Measurements from ENCODE around the gene NDUFAF8.

Gene NDUFAF8

DNA sequence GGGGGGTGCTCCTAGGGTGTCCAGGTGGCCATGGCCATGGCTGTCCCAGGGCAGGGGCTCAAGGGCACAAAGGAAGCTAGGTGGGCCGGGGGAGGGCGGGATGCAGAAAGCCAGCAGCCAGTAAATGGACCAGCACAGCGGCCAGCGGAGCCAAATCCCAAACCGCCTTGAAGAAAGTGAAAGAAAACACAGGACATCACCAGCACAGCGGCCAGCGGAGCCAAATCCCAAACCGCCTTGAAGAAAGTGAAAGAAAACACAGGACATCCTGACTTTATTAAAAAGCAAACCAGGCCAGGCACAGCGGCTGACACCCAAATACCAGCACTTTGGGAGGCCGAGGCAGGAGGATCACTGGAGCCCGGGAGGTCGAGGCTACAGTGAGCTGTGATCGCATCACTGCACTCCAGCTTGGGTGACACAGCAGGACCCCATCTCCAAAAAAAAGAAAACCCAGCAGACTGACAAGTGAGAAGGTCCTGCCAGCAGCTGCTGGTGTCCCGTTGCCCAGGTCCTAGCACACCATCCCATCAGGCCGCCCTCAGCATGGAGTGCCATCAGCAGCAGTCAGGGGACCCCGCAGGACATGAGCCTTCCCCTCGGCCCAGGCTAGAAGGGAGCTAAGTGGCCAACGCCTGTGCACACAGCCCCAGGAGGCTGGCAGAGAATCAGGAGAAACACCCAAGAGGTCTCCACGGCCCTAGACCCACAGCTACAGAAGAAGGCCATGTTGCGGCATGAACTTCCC, 39.0 kb downstream of the NDUFAF8 start:
- DNase-seq: no peak

DNA sequence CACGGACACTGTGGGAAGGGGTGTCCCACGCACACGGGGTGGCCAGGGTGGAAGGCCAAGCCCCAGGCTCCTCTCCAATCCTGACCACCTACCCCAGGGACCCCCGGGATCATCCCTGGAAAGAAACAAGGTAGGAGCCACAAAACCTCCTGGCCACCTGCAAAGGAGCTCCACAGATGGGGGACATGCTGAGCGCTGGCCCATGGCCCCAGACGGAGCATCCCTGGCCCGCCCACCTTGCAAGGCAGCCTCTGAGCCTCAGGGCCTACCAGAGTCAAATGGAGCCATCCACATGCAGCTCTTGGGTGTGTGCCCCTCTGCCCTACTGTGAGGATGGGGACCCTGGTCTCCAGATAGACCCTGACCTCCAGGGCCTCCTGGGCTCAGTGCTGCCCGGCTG, 39.7 kb downstream of the NDUFAF8 start:
- no peak for DNase-seq

DNA sequence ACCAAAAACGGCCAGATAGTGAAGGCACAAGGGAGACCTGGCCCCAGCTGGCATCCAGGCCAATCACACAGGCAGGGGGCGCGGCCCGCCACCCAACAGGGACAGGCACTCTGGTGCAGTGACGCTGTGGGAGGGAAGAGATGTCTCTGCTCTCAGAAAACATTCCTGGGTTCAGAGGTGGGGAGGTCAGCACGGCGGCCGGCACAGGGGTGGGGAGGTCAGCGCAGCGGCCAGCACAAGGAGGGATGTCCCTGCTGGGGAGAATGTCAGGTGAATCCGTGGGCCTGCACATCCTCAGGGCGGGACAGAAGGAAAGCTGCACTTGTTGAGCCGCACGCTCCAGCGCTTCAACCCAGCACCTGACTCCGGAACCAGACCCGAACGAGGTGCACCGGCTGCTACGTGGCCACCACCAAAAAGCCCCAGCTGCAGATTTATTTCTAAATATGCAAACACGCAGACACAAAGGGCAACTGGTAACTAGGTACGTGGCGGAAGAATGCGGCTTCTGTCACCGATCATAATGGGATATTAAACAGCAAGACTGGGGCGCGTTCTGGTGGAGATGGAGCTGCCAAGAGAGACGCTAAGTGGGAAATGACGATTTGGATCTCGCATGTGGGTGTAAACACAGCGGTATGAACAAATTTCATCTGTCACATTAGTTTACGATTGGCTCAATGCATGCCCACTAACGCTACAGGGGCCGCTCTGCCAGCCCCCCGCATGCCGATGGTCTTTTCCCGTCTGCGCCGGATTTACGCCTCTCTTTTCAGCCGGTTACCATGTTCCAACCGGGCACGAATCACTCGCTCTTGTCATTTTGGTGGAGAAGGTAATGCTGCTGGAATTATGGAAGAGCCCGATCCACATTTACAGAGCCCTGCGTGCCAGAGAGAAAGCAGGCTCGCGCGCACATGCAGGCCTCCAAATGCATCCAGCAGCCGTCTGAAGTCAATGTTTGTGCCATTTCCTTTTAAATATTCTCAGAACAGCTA, 40.5 kb downstream of the NDUFAF8 start:
- DNase-seq: no peak

DNA sequence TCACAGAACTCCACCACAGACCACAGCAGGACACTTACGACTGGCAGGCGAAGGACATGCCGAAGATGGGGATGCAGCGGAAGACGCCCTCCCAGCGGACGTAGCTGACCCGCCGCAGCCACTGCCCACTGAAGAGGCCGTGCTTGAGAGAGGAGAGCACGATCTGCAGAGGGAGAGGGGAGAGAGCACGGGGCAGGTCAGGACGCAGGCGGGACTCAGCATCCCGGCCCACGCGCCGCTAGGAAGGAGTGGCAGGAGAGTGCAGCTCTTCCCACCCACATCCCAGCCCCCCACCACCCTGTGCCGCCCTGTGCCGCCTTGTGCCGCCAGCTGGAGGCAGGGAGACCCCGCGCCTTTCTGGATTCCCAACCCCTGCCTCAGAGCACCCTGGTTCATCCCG, 41.5 kb downstream of the NDUFAF8 start:
- DNase-seq: no peak

DNA sequence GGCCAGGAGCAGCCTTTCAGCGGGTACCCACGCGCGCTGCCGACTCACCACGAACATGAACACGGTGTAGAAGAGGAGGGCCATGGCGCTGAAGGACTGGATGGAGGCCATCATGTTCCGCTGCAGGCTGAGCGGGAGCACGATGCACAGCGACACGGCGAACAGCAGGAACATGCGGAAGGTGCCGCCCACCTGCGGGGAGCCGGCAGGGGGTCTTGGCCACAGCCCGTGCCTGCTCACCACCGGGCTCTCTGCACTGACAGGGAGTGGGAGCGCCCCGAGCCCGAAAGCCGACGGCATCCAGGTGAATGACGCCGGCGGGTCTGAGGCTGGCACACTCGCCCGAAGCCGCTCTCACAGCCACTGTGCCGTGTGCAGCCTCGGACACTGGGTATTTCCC, 43.0 kb downstream of the NDUFAF8 start:
- no peak for DNase-seq

DNA sequence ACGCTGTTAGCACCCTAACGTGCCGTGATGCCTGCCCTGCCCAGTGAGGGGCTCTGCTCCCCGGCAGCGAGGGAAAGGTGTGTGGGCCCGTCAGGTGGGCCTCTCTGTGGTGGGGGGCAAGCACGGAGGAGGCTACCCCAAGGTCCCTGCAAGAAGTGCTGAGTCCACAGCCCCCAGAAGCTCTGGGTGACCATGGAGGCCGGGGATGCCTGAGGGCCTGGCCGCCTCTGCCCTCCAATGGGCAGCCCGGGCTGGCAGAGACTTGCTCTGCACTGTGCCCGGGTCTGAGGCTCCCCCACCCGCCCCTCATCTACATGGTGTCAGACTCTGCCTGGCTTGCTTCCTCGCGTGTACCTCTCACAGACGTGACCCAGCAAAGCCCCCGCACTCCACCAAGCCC, 43.8 kb downstream of the NDUFAF8 start:
- DNase-seq: no peak

DNA sequence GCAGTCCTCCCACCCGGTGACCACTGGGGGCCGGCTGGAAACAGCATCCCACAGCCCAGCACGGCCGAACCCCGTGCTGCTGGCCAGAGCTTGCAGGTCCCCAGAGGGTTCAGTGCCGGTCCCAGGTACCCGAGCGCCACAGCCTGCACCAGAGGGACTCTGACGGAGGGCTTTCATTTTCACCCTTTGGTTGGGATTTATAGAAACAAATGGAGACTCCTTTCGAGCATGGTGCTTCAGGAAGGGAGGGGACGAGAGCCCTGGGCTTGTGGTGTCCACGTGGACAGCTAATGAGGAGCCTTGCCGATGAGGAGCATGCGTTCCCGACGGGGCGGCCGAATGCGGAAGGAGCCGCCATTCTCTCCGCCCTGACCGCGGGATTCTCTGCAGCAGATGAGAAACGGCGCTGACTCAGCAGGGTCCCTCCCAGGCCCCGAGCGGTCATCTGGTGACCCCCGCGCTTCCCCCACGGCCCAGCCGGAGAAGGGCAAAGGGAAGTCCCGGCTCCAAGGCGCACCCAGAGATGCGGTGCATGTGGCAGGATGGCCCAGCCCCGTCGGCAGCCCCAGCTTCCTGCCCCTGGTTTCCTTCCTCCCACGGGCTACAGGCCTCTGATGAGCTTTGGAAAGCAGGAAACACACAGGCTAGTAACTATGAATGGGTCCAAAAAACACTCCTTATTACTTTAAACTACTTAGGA, 46.2 kb downstream of the NDUFAF8 start:
- DNase-seq: no peak

DNA sequence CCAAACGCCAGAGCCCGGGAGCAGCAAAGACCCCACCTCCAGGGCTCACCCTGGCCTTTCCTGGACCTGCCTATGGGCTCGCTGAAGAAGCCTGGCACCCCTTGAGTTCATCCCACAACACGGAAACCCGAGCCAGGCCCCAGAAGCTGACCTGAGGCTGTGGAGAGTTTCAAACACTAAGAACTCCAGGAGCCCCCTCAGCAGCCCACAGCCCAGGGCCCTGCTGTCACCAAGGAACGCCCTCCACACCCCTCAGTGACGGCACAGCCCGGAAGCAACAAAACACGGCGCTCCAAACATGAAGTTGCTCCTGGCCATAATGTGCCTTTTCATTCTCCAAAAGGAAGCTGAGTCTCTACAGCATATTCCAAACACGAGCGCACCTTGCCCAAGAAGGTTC, 46.8 kb downstream of the NDUFAF8 start:
- DNase-seq: no peak

DNA sequence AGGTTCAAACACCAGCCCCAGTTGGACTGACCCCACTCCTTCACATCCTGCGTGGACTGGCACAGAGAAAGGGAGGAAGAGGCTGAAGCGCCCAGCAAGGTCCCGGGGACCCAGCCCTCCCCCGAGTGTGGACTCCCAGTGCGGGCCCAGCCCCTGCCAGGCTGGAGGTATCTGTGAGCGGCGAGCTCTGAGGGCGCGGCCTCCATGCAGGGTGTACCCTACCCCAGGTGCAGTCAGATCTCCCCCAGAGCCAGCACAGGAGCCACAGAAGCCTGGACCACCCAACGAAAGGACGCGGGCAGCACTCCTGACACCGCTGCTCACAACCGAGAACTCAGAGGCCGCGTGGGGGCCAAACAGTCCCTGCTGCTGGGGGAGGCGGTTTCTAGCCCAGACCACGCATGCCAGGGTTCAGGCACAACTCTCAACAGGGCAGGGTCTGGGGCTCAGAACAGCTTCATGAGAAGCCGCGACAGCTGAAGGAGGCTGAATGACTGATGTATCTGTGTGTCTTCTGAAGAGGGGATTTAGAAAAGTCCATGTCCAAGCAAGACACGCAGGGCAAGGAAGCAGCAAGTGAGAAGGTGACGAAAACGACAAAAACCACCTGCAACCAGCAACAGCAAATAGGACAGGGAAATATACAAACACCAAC, 47.5 kb downstream of the NDUFAF8 start:
- no peak for DNase-seq

DNA sequence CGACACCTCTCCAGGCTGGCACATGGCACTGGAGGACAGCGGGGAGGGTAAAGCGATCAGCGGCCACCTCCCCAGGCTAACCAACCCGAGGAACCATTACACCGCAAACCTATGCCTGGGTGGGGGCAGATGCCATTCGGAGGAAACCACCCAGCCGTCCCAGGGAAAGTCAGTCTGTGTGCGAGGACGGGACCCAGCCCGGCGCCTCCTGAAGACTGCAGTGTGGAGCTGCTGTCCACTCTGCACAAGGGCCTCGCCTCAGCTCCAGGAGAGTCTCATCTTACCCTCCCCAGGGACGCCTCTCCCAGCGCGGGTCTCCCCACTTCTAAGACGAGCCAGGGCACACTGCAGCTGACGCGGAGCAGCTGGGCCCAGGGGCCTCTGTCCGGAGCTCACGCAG, 48.0 kb downstream of the NDUFAF8 start:
- no peak for DNase-seq

DNA sequence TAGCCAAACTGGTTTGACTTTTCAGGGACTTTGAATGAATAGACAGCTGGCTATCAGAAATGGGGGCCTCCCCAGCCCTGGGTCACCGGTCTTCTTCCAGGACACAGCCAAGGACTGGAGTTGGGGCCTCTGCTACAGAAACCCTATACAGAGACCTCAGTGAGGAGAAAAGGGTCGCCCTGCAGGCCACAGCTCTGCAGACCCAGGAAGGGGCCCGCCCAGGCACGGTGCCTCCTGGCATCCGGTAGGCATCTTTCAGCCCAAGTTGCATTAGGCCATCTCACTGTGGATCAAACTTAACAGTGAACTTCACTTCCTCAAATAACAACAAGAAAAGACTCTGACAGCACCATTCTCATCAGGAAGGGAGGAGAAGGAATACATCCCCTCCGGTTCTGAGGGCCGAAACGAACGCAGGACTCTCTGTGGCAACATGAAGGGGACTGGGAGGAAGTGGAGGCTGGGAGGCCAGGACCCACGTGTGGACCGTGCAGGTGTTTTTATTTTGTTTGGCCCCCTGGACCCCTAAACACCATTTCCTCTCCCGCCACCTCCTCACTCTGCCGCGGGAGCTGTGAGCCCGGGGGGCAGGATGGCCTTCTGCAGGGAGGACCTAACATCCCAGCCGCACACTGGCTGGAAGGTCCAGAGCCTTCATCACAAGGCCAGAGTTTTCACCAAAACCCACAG, 48.8 kb downstream of the NDUFAF8 start:
- no peak for DNase-seq

DNA sequence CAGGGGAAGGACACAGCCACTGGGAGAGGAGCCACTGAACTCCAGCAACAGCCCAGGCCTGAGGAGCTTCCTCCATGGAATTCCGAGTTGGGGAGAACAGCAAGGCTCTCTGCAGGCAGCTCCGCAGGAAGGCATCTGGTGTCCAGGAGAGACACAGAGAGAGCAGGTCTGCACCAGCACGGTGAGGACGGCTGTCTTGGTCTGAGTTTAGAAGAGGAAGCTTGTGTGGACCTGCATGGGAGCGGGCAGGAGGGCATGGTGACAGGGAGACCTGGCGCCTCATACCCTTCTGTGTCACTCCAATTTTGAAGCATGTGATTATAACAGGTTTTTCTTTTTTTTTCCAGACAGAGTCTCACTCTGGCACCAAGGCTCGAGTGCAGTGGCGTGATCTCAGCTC, 49.6 kb downstream of the NDUFAF8 start:
- DNase-seq: no peak

DNA sequence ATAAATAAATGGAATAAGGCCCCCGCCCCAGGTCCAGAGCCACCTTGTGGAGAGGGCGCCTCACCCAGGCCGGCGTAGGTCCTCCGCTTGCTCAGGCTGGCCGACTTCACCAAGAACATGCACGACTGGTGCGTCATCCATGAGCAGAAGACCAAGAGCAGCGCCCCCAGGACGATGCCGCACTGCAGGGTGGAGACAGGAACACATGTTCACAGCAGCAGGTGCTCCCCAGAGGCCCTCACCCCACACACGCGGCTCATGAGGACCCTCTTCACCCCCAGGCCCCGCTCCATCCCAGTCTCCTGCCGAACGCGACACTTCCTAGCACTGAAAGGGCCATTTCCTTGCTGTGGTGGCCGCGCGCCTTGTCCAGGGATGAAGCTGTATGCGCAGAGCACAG, 50.5 kb downstream of the NDUFAF8 start:
- no peak for DNase-seq

DNA sequence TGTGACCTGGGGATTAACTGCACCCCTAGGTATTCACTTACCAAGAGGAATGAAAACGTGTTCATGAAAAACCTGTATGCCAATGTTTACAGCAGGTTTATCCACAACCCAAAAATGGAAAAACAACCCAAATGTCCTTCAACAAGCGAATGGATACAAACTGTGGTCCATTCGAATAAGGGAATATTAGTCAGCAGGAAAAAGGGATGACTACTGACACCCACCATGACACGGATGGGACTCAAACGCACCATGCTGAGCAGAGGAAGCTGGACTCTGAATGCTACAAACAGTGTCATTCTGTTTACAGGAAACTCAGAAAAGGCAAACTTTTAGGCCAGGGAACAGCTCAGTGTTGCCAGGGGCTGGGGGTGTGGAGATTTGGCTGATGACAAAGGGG, 51.1 kb downstream of the NDUFAF8 start:
- no peak for DNase-seq

Measured in NCI-H2081 (cell line).